Activated naive CD4-positive, alpha-beta T cell (primary cell): ENCODE measurements around the gene DCN.

Experiments used
- DNase-seq, 4 experiments: peaks; one replicate each; lab custom pipeline; 2025; lab: John Stamatoyannopoulos, UW

DCN gene

GRCh38 chr12:91186156-91186555, 3.5 kb upstream of the DCN start:
- DNase-seq: no peak

- no peak for DNase-seq
These were observed 2.8 kb upstream of the DCN start for GRCh38 chr12:91185421-91185820.

GRCh38 chr12:91183551-91183950, 934 bp upstream of the DCN start:
- DNase-seq: no peak

- DNase-seq: no peak
These were observed 1.8 kb downstream of the DCN start for GRCh38 chr12:91180582-91181395.

- no peak for DNase-seq
These were observed 2.6 kb downstream of the DCN start for GRCh38 chr12:91179966-91180561.

GRCh38 chr12:91179315-91179714, 3.3 kb downstream of the DCN start:
- no peak for DNase-seq

GRCh38 chr12:91178781-91179180, 3.8 kb downstream of the DCN start:
- DNase-seq: no peak

GRCh38 chr12:91178139-91178561, 4.5 kb downstream of the DCN start:
- DNase-seq: no peak

- no peak for DNase-seq
These were observed 5.2 kb downstream of the DCN start for GRCh38 chr12:91177381-91177780.

GRCh38 chr12:91176915-91177314, 5.7 kb downstream of the DCN start:
- DNase-seq: no peak

- no peak for DNase-seq
These were observed 6.3 kb downstream of the DCN start for GRCh38 chr12:91176358-91176757.

- no peak for DNase-seq
These were observed 9.5 kb downstream of the DCN start for GRCh38 chr12:91173124-91173523.

GRCh38 chr12:91172096-91172495, 10.5 kb downstream of the DCN start:
- no peak for DNase-seq

GRCh38 chr12:91171476-91171875, 11.1 kb downstream of the DCN start:
- DNase-seq: no peak

GRCh38 chr12:91163116-91163515, 19.5 kb downstream of the DCN start:
- no peak for DNase-seq

- DNase-seq: no peak
These were observed 21.6 kb downstream of the DCN start for GRCh38 chr12:91161009-91161408.

- no peak for DNase-seq
These were observed 26.6 kb downstream of the DCN start for GRCh38 chr12:91155990-91156389.

- no peak for DNase-seq
These were observed 28.5 kb downstream of the DCN start for GRCh38 chr12:91154131-91154530.

- no peak for DNase-seq
These were observed 38.6 kb downstream of the DCN start for GRCh38 chr12:91144053-91144452.

- DNase-seq: no peak
These were observed 39.4 kb downstream of the DCN start for GRCh38 chr12:91143206-91143605.

- DNase-seq: no peak
These were observed 40.4 kb downstream of the DCN start for GRCh38 chr12:91142221-91142631.

- no peak for DNase-seq
These were observed 42.3 kb downstream of the DCN start for GRCh38 chr12:91140026-91140931.

GRCh38 chr12:91139286-91139685, 43.3 kb downstream of the DCN start:
- DNase-seq: no peak
